H9 (cell line): Measurements from ENCODE around the gene GNRHR. TPM values are rescaled to one million over a fixed set of nuclear protein-coding genes. Genes with fewer than 3 reads are reported as not detected.

Experiments used
- DNase-seq: peaks from one replicate; pipeline ENCODE4 v3.0.0-alpha.2; 2017
- H2AFZ ChIP-seq: one replicate; pipeline ENCODE4 v1.6.1; 2013; ENCODE audit warnings: mild to moderate bottlenecking, low read length, control low read depth, moderate library complexity
- H2AK5ac ChIP-seq: 2 replicates; pipeline ENCODE4 v1.6.1; 2013; ENCODE audit warnings: low read length, control low read depth, mixed read lengths; ENCODE audit not compliant: insufficient read length
- H2BK120ac ChIP-seq: one replicate; pipeline ENCODE4 v1.6.1; 2013; ENCODE audit warnings: low read depth, mild to moderate bottlenecking, low read length, control low read depth, inconsistent platforms; ENCODE audit not compliant: poor library complexity, severe bottlenecking
- H2BK12ac ChIP-seq: 2 replicates; pipeline ENCODE4 v1.6.1; 2013; ENCODE audit warnings: low read length, control low read depth, mixed read lengths, low read depth; ENCODE audit not compliant: insufficient read length
- H2BK15ac ChIP-seq: 2 replicates; pipeline ENCODE4 v1.6.1; 2013; ENCODE audit warnings: low read depth, low read length, control low read depth
- H2BK20ac ChIP-seq: one replicate; pipeline ENCODE4 v1.6.1; 2013; ENCODE audit warnings: low read depth, mild to moderate bottlenecking, low read length, control low read depth, inconsistent platforms; ENCODE audit not compliant: poor library complexity, severe bottlenecking
- H2BK5ac ChIP-seq: 2 replicates; pipeline ENCODE4 v1.6.1; 2013; ENCODE audit warnings: low read length, control low read depth, mixed read lengths; ENCODE audit not compliant: insufficient read length
- H3K14ac ChIP-seq: 2 replicates; pipeline ENCODE4 v1.6.1; 2013; ENCODE audit warnings: low read length, control low read depth; ENCODE audit not compliant: insufficient read depth
- H3K18ac ChIP-seq: 2 replicates; pipeline ENCODE4 v1.6.1; 2013; ENCODE audit warnings: low read depth, mild to moderate bottlenecking, mixed read lengths, low read length, control low read depth; ENCODE audit not compliant: insufficient read length
- H3K23ac ChIP-seq: 2 replicates; pipeline ENCODE4 v1.6.1; 2013; ENCODE audit warnings: low read length, control low read depth, mixed read lengths, low read depth; ENCODE audit not compliant: insufficient read length
- H3K23me2 ChIP-seq: 2 replicates; pipeline ENCODE4 v1.6.1; 2013; ENCODE audit warnings: low read depth, mild to moderate bottlenecking, mixed read lengths, low read length, control low read depth; ENCODE audit not compliant: insufficient read length, poor library complexity, severe bottlenecking
- H3K27ac ChIP-seq: 2 replicates; pipeline ENCODE4 v1.5.1; 2013; ENCODE audit warnings: low read length, control low read depth, mixed read lengths, low read depth; ENCODE audit not compliant: insufficient read length
- H3K27me3 ChIP-seq: 2 replicates; pipeline ENCODE4 v1.6.1; 2013; ENCODE audit warnings: low read length, control low read depth, inconsistent platforms; ENCODE audit not compliant: insufficient read depth
- H3K4ac ChIP-seq: 2 replicates; pipeline ENCODE4 v1.6.1; 2013; ENCODE audit warnings: low read depth, mild to moderate bottlenecking, control low read depth, inconsistent platforms, low read length, moderate library complexity
- H3K4me1 ChIP-seq: 2 replicates; pipeline ENCODE4 v1.6.1; 2013; ENCODE audit warnings: low read length, control low read depth, inconsistent platforms; ENCODE audit not compliant: insufficient read depth
- H3K4me2 ChIP-seq: 2 replicates; pipeline ENCODE4 v1.6.1; 2013; ENCODE audit warnings: low read length, control low read depth, mixed read lengths; ENCODE audit not compliant: insufficient read length, insufficient read depth
- H3K56ac ChIP-seq: 2 replicates; pipeline ENCODE4 v1.6.1; 2013; ENCODE audit warnings: low read depth, mild to moderate bottlenecking, mixed read lengths, low read length, control low read depth; ENCODE audit not compliant: insufficient read length
- H3K79me1 ChIP-seq: 2 replicates; pipeline ENCODE4 v1.6.1; 2013; ENCODE audit warnings: low read depth, mild to moderate bottlenecking, moderate library complexity, low read length, control low read depth, inconsistent platforms; ENCODE audit not compliant: insufficient read depth, poor library complexity, severe bottlenecking
- H3K79me2 ChIP-seq: 2 replicates; pipeline ENCODE4 v1.6.1; 2013; ENCODE audit warnings: low read length, control low read depth, inconsistent platforms; ENCODE audit not compliant: insufficient read depth
- H3K9ac ChIP-seq: 2 replicates; pipeline ENCODE4 v1.6.1; 2013; ENCODE audit warnings: low read length, control low read depth, mixed read lengths; ENCODE audit not compliant: insufficient read length; ENCODE audit errors: extremely low read depth
- H3K9me3 ChIP-seq: one replicate; pipeline ENCODE4 v1.6.1; 2013; ENCODE audit warnings: low read depth, low read length, inconsistent platforms; ENCODE audit not compliant: control insufficient read depth
- H3T11ph ChIP-seq: one replicate; pipeline ENCODE4 v1.6.1; 2013; ENCODE audit warnings: mild to moderate bottlenecking, low read length, control low read depth, inconsistent platforms
- H4K20me1 ChIP-seq: one replicate; pipeline ENCODE4 v1.6.1; 2013; ENCODE audit not compliant: control insufficient read depth, insufficient read length, insufficient read depth
- H4K5ac ChIP-seq: 2 replicates; pipeline ENCODE4 v1.6.1; 2013; ENCODE audit warnings: low read depth, mild to moderate bottlenecking, mixed read lengths, low read length, control low read depth; ENCODE audit not compliant: insufficient read length
- H4K8ac ChIP-seq: replicated peaks from 2 replicates; pipeline ENCODE4 v1.6.1; 2013; ENCODE audit warnings: low read length, control low read depth, mixed read lengths, low read depth; ENCODE audit not compliant: insufficient read length
- H4K91ac ChIP-seq: 2 replicates; pipeline ENCODE4 v1.6.1; 2013; ENCODE audit warnings: low read depth, mild to moderate bottlenecking, moderate library complexity, mixed read lengths, low read length, control low read depth; ENCODE audit not compliant: insufficient read length
- H3K27ac Mint-ChIP-seq, 3 experiments: 2 replicates in 2 of 3; 3 replicates in 1 of 3; pipeline ENCODE4 v1.8.0; 2020 to 2021; ENCODE audit warnings: mixed read lengths in 3 of 3, mild to moderate bottlenecking in 1 of 3, moderate library complexity in 1 of 3
- H3K27me3 Mint-ChIP-seq: 2 replicates; pipeline ENCODE4 v1.8.0; 2021; ENCODE audit warnings: low read depth, mild to moderate bottlenecking, moderate library complexity, mixed read lengths
- H3K36me3 Mint-ChIP-seq, 3 experiments: 2 replicates in 2 of 3; 3 replicates in 1 of 3; pipeline ENCODE4 v1.8.0; 2020 to 2021; ENCODE audit warnings: low read depth in 3 of 3, mixed read lengths in 3 of 3; ENCODE audit not compliant: insufficient read depth in 1 of 3
- H3K4me1 Mint-ChIP-seq, 2 experiments: 2 replicates each; pipeline ENCODE4 v1.8.0; 2020; ENCODE audit warnings: mixed read lengths in 2 of 2
- H3K4me3 Mint-ChIP-seq, 2 experiments: 2 replicates in 1 of 2; 3 replicates in 1 of 2; pipeline ENCODE4 v1.8.0; 2020 to 2021; ENCODE audit warnings: mild to moderate bottlenecking in 2 of 2, mixed read lengths in 2 of 2, moderate library complexity in 1 of 2
- H3K9me3 Mint-ChIP-seq, 2 experiments: 2 replicates in 1 of 2; 3 replicates in 1 of 2; pipeline ENCODE4 v1.8.0; 2020; ENCODE audit warnings: mild to moderate bottlenecking in 2 of 2, mixed read lengths in 2 of 2, moderate library complexity in 1 of 2
- CTCF ChIP-seq: fragments of 200-600 bp; sonication (generic); conservative IDR thresholded peaks from 3 replicates; pipeline ENCODE4 v1.8.0; 2021; ENCODE audit warnings: antibody characterized with exemption, mild to moderate bottlenecking
- WGBS: extraction: QIAGEN DNeasy Blood & Tissue Kit; methylation state at CpG from one replicate; pipeline ENCODE4 v1.1.7; 2013; ENCODE audit warnings: missing lambda C conversion rate, low lambda C conversion rate, mixed read lengths; ENCODE audit not compliant: insufficient read length; ENCODE audit errors: extremely low coverage; 5-methylcytosine and 5-hydroxymethylcytosine counted together
- total RNA-seq: library from RNA; stranded (reverse); gene quantifications from 2 replicates; pipeline ENCODE4 v1.2.1, GENCODE V29; 2021

GNRHR gene
- total RNA-seq, 1 experiment from 2014 or later, result not detected

- Histone ChIP-seq H3K56ac (no peak overlapping the region), H3K18ac (no peak overlapping the region), H3K14ac (no peak overlapping the region), H4K8ac (no peak overlapping the region), H2BK12ac (no peak overlapping the region), H3K79me1 (no peaks in the 10 kb centered on the region), H3K27me3 (no peaks in the 10 kb centered on the region), H3K23ac (no peak overlapping the region), H2AFZ (no peak overlapping the region), H3K4me1 (no peaks in the 10 kb centered on the region; the same call in 1 of the 2 replicates), H2BK120ac (no peak overlapping the region), H4K5ac (no peak overlapping the region), H3K23me2 (no peaks in the 10 kb centered on the region), H4K91ac (no peak overlapping the region), H4K20me1 (no peaks in the 10 kb centered on the region), H3K27ac (no peak overlapping the region), H3K9me3 (no peaks in the 10 kb centered on the region), H3K9ac (no peak overlapping the region), H2BK5ac (no peak overlapping the region), H3K4ac (no peak overlapping the region), H2BK15ac (no peak overlapping the region), H2AK5ac (no peak overlapping the region), H2BK20ac (no peak overlapping the region), H3K79me2 (no peaks in the 10 kb centered on the region), H3T11ph (no peak overlapping the region), H3K4me2 (no peak overlapping the region)
- Mint-ChIP-seq H3K27me3 (no peaks in the 10 kb centered on the region), H3K4me1 (peaks cover 15 to 20% of the 10 kb centered on the region in 2 experiments), H3K36me3 (no peaks in the 10 kb centered on the region), H3K27ac (no peak overlapping the region; a peak in 1 of 7 replicates), H3K9me3 (no peaks in the 10 kb centered on the region), H3K4me3 (no peak overlapping the region)
- DNase-seq, result no peak
- no CpG with 5 or more reads among the region's 1 CpG for WGBS
- no peak for TF ChIP-seq CTCF
Measured at GRCh38 chr4:67755974-67756373, 1.8 kb upstream of the GNRHR start.
